Measurements from ENCODE around the gene ATP1B3.
"Not testable (repeated sequence)": the region's sequence is repeated elsewhere in the genome, so short reads cannot be mapped to it uniquely, and the experiment has no call there.

ATP1B3 gene

GRCh38 chr3:141844812-141845211 lies 31.6 kb upstream of the ATP1B3 start:
- TF ChIP-seq EZH2 (optimal IDR thresholded peaks at IDR 0.05; ENCODE audit: low read depth, low read length) = no peak
- no peak for TF ChIP-seq EZH2phosphoT487 (IDR thresholded peaks at IDR 0.05; ENCODE audit: low read length)
- TF ChIP-seq CTCF (IDR thresholded peaks at IDR 0.05; ENCODE audit: low read length) = no peak
- Histone ChIP-seq H3K4me1 (ENCODE audit: low read length) (no peaks in the 10 kb centered on the region), H3K27me3 (replicated peaks; ENCODE audit: insufficient read depth, low read length) (no peaks in the 10 kb centered on the region), H3K9ac (ENCODE audit: low read length) (no peak overlapping the region), H2AFZ (ENCODE audit: low read length) (no peak overlapping the region), H3K4me3 (ENCODE audit: low read length) (no peak overlapping the region), H3K79me2 (ENCODE audit: low read length) (no peaks in the 10 kb centered on the region), H3K9me3 (replicated peaks; ENCODE audit: insufficient read depth, low read length) (no peaks in the 10 kb centered on the region), H3K36me3 (replicated peaks; ENCODE audit: insufficient read depth, low read length) (no peaks in the 10 kb centered on the region), H3F3A (ENCODE audit: insufficient read depth, low read length) (no peaks in the 10 kb centered on the region), H3K4me2 (ENCODE audit: low read depth, low read length) (no peak overlapping the region), H4K20me1 (ENCODE audit: insufficient read depth, low read length) (no peaks in the 10 kb centered on the region), H3K27ac (ENCODE audit: low read length) (no peak overlapping the region), H3K9me2 (replicated peaks; ENCODE audit: insufficient read depth, low read length) (no peaks in the 10 kb centered on the region)
- DNase-seq = no peak

GRCh38 chr3:141845407-141846049 lies 30.9 kb upstream of the ATP1B3 start:
- H3K9me3 ChIP-seq (replicated peaks; ENCODE audit: insufficient read depth, low read length) = no peaks in the 10 kb centered on the region
- no peak overlapping the region for H2AFZ ChIP-seq (ENCODE audit: low read length)
- no peak overlapping the region for H3K4me2 ChIP-seq (ENCODE audit: low read depth, low read length)
- no peak for TF ChIP-seq EZH2phosphoT487 (IDR thresholded peaks at IDR 0.05; ENCODE audit: low read length)
- TF ChIP-seq EZH2 (optimal IDR thresholded peaks at IDR 0.05; ENCODE audit: low read depth, low read length) = no peak
- no peak for TF ChIP-seq CTCF (IDR thresholded peaks at IDR 0.05; ENCODE audit: low read length)
- no peak overlapping the region for H3K9ac ChIP-seq (ENCODE audit: low read length)
- H4K20me1 ChIP-seq (ENCODE audit: insufficient read depth, low read length) = no peaks in the 10 kb centered on the region
- H3K27ac ChIP-seq (ENCODE audit: low read length) = no peak overlapping the region
- no peaks in the 10 kb centered on the region for H3K79me2 ChIP-seq (ENCODE audit: low read length)
- H3K27me3 ChIP-seq (replicated peaks; ENCODE audit: insufficient read depth, low read length) = no peaks in the 10 kb centered on the region
- H3K4me1 ChIP-seq (ENCODE audit: low read length) = no peaks in the 10 kb centered on the region
- DNase-seq = no peak
- no peak overlapping the region for H3K4me3 ChIP-seq (ENCODE audit: low read length)
- H3K36me3 ChIP-seq (replicated peaks; ENCODE audit: insufficient read depth, low read length) = no peaks in the 10 kb centered on the region
- no peaks in the 10 kb centered on the region for H3K9me2 ChIP-seq (replicated peaks; ENCODE audit: insufficient read depth, low read length)
- no peaks in the 10 kb centered on the region for H3F3A ChIP-seq (ENCODE audit: insufficient read depth, low read length)

- Histone ChIP-seq H3K36me3 (replicated peaks; ENCODE audit: insufficient read depth, low read length) (no peaks in the 10 kb centered on the region), H2AFZ (ENCODE audit: low read length) (no peak overlapping the region), H3K4me1 (ENCODE audit: low read length) (no peaks in the 10 kb centered on the region), H4K20me1 (ENCODE audit: insufficient read depth, low read length) (no peaks in the 10 kb centered on the region), H3K27ac (ENCODE audit: low read length) (no peak overlapping the region), H3K4me3 (ENCODE audit: low read length) (no peak overlapping the region), H3K79me2 (ENCODE audit: low read length) (no peaks in the 10 kb centered on the region), H3K9me3 (replicated peaks; ENCODE audit: insufficient read depth, low read length) (no peaks in the 10 kb centered on the region), H3K9ac (ENCODE audit: low read length) (no peak overlapping the region), H3F3A (ENCODE audit: insufficient read depth, low read length) (no peaks in the 10 kb centered on the region), H3K4me2 (ENCODE audit: low read depth, low read length) (no peak overlapping the region), H3K9me2 (replicated peaks; ENCODE audit: insufficient read depth, low read length) (no peaks in the 10 kb centered on the region), H3K27me3 (replicated peaks; ENCODE audit: insufficient read depth, low read length) (no peaks in the 10 kb centered on the region)
- no peak for DNase-seq
- no peak for TF ChIP-seq EZH2phosphoT487 (IDR thresholded peaks at IDR 0.05; ENCODE audit: low read length)
- TF ChIP-seq EZH2 (optimal IDR thresholded peaks at IDR 0.05; ENCODE audit: low read depth, low read length) = no peak
- TF ChIP-seq CTCF (IDR thresholded peaks at IDR 0.05; ENCODE audit: low read length) = no peak
Observed at GRCh38 chr3:141846050-141846433, 30.4 kb upstream of the ATP1B3 start.

- H3K4me3 ChIP-seq (ENCODE audit: low read length); H3K27me3 ChIP-seq (replicated peaks; ENCODE audit: insufficient read depth, low read length); H3K9me3 ChIP-seq (replicated peaks; ENCODE audit: insufficient read depth, low read length); H3K4me2 ChIP-seq (ENCODE audit: low read depth, low read length); H3F3A ChIP-seq (ENCODE audit: insufficient read depth, low read length); H3K9ac ChIP-seq (ENCODE audit: low read length); H3K36me3 ChIP-seq (replicated peaks; ENCODE audit: insufficient read depth, low read length); DNase-seq; H3K79me2 ChIP-seq (ENCODE audit: low read length); H4K20me1 ChIP-seq (ENCODE audit: insufficient read depth, low read length); H2AFZ ChIP-seq (ENCODE audit: low read length); H3K4me1 ChIP-seq (ENCODE audit: low read length); H3K27ac ChIP-seq (ENCODE audit: low read length); H3K9me2 ChIP-seq (replicated peaks; ENCODE audit: insufficient read depth, low read length): not testable (repeated sequence)
Observed at GRCh38 chr3:141848159-141848748, 28.2 kb upstream of the ATP1B3 start.
